GM11168 (cell line): ENCODE measurements around the gene PLD1.

Experiments
- in situ Hi-C: fragments of 300-500 bp; cut with MboI; formaldehyde crosslinking; loops from one replicate; pipeline ENCODE4 v1.12.0; 2022; ENCODE audit warnings: low sequenced_read_pairs; ENCODE audit not compliant: unreplicated experiment

The PLD1 gene

DNA sequence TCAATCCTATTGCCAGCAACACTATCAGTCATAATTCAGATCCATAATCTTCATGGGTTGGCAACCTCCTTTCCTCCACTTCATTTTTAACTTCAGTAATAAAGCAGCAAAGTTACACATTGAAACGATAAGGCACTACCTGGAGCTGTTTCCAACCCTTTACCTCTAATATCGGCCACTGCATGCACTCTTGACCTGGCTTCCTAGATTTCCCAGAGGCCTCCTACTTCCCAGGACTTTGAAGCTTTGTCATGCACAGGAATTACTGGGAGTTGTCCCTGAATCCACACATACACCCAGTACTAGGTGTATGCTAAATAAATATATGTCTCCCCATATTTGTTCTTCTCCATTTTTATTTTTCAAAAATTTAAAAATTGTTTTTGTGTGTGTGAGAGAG lies 126.1 kb downstream of the PLD1 start:
- in situ Hi-C loops: no loop called here

DNA sequence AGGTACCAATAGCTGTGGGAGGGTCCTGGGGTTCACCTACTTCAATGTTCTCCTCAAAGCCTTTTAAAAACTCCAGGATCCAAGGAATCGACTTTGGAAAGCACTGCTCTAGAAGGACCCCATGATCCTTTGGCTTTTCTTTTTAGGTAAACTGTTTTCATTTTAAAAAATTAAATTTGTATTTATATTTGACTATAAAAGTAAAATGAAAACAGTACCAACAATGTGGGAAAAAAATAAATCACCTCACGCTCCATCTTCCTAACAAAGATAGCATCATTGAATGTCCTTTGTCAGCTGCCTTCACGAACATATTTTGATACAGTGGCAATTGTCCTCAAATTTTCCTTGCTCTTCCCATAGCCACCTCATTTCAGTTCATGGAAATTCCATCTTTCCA lies 127.5 kb downstream of the PLD1 start:
- in situ Hi-C loops: no loop called here

DNA sequence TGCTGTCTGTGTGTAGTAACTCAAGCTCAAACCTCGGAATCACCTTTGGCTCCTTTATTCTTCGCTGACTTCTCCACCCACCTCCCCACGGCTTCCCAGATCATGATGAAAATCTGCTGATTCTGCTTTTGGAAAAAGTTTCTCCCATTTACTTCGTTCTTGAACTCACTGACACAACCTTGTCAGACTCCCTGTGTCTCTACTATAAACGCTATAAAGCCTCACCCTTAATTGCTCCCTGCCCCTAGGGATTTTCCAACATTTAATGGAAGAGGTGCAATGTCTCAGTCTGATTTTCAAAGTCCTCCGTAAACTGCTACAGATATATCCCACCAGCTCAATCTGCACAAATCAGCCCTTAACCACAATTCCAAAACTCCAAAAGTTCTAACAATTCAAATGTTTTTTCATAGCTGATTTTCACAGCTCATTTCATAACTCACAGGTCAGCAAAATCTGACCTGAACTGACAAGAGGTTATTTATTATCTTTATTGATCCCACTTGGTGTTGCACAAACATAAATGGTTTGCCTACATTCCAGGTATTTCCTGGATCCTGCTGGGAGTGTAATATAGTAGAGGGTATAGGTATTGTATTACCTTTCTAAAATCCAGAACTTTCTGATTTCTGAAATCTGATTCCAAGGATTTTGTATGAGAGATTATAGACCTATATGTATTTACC lies 129.4 kb downstream of the PLD1 start:
- in situ Hi-C loops: no loop called here

- in situ Hi-C loops: no loop called here
Measured at GRCh38 chr3:171678971-171679492, 131.3 kb downstream of the PLD1 start.

- in situ Hi-C loops: no loop called here
Measured at GRCh38 chr3:171677706-171678105, 132.6 kb downstream of the PLD1 start.

GRCh38 chr3:171676601-171677175 lies 133.6 kb downstream of the PLD1 start:
- in situ Hi-C loops: no loop called here

GRCh38 chr3:171673951-171674350 lies 136.3 kb downstream of the PLD1 start:
- in situ Hi-C loops: no loop called here

DNA sequence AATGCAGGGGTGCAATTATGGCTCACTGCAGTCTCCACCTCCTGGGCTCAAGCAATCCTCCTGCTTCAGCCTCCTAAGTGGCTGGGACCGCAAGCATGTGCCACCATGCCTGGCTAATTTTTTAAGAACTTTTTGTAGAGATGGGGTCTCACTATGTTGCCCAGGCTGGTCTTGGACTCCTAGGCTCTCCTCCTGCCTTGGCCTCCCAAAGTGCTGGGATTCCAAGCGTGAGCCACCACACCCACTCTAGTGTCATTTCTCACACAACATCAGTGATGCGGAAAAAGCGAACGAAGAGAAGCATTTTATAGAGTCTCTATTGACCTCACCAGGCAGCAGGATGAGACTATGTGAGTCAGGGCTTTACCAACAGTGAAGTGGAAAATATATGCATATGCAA lies 137.7 kb downstream of the PLD1 start:
- in situ Hi-C loops: no loop called here

GRCh38 chr3:171672124-171672523 lies 138.2 kb downstream of the PLD1 start:
- in situ Hi-C loops: no loop called here

DNA sequence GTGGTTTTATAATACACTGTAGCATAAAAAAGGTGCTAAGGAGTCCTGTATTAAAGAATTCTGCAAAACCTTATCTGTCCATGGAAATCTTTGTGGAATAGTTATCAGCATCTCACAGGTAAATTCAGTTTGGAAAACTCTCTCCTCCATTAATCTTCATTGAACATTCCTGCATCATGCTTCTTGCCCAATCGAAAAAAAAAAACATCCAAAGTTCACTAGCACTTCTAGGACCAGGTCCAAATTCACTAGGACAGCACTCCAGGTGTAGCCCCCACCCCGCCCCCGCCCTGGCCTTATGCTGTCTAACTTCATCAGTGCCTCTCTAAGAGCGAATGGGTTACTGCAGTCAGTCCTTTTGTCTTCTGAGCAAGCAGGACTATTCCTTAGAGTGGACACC lies 138.6 kb downstream of the PLD1 start:
- in situ Hi-C loops: no loop called here

DNA sequence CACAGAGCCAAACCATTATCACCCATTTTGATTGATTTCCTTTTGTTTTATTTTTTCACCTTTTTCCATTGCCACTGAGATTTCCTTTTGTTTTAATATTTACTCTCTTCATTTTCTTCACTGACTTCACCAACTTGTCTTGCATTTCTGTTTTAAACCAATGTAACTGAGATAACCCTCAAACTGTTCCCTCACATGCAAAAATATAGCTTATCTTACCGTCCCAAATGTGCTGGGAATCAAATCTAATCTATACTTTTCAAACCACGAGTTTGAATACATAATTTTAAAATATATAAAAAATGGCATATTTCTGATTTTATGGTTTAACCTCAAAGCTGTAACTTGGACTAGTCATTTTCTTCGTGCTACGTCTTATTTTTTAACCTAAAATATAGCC lies 143.8 kb downstream of the PLD1 start:
- in situ Hi-C loops: no loop called here

DNA sequence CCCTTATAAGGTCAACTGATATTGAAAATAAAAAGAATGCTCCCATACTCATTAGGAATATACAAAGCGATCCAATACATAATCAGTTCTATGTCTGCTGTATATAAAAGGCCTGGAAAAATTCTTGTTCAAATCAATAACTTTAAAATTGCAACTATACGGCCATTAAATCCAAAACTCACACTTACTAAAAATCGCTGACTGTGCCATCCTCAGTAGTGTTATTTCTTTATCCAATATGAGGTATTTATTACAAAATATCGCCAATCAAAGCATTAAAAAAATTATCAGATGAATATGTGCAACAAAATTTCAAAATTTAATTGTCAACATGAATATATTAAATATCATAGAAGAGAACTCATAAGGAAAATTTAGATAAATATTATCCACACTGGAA lies 146.5 kb downstream of the PLD1 start:
- in situ Hi-C loops: no loop called here

DNA sequence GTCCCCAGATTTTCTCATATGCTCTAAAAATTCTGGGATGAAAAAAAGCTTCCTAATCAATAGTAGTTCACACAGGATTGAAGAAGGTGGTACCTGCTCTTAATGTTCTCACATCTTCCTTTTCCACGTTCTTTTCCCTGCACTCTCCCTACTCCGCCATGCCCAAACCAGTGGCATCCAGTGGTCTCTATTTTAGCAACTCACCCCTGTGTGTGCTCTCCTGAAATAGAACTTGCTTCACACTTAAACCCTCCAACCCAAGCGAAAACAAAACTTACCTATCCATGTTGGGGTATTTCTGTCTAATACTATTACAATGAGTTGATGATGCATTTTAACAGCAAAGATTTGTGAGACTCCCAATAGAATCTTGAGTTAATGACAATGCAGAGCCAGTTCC lies 148.8 kb downstream of the PLD1 start:
- in situ Hi-C loops: no loop called here

GRCh38 chr3:171660188-171660587 lies 150.1 kb downstream of the PLD1 start:
- in situ Hi-C loops: no loop called here

DNA sequence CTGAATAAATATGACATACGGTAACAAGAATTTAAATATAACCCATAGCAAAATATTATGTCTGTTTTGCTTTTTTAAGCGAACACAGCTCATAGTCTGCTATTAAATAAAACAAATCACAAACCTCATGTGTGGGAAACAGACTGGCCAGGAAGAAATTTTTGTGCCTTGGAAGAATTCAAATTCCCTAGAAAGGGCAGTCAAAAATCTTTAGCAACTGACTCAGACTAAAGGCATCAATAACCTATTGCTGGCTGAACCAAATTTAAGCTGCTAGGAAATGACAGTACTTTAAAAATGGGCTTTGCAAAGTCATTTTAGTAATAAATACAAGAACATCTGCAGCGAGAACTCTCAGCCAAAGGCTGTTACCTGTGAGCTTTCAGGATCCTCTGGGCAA lies 151.4 kb downstream of the PLD1 start:
- in situ Hi-C loops: no loop called here

DNA sequence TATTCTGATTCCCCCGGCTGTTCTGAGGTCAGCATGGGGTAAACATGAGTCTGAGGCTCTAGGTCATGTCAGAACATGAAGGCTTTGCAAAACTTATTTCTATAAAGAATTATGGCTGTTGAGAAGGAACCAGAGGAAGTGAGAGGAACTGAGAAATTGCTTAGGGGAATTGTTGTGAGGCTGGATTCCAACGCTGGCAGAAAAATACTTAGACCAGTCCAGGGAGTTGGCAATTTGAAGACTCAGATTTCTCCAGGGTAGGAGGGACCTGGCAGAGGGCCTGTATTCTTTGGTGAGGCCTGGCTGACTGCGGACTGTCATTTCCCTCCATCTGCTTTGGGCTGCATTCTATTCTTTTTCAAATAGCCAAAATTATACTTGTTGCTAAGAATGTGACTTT lies 155.5 kb downstream of the PLD1 start:
- in situ Hi-C loops: no loop called here

DNA sequence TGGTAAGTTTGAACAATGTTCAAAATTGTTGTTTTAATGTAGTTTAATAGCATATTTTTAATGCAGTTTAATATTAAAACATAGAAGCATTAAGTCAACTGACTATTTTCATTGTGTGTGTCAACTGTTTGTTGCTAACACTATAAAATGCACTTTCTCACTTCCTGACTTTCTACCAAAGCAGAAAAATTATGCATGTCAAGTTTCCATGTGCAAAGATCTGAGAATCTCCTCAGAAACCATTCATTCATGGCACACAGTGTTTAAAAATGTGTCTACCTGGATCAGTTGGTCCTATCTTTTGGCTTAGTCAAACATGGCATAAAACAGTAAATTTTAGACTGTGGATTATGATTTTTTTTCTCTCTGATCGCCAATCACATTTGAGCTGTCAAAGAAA lies 156.0 kb downstream of the PLD1 start:
- in situ Hi-C loops: no loop called here

DNA sequence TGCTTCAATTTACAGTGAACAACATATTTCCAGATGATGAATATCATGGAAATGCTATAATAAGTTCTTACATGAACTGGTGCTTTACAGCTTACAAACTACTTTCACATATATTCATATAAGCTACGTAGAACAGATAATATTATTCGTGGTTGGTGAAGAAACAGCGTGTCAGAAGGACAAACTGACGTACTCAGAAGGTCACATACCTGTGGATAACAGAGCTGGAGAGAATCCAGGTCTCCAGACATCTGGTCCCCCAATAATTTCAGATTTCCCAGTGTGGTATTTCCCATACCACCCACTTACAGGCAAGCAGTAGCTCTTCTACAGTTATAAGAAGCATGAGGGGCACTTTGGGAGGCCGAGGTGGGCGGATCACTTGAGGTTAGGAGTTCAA lies 156.6 kb downstream of the PLD1 start:
- in situ Hi-C loops: no loop called here

- in situ Hi-C loops: no loop called here
Measured at GRCh38 chr3:171652932-171653331, 157.4 kb downstream of the PLD1 start.

- in situ Hi-C loops: loop anchor here (10.0 kb wide), 1 partner anchor 125 kb away; no protein-coding TSS in a partner anchor
Measured at GRCh38 chr3:171649911-171650592, 160.2 kb downstream of the PLD1 start.

DNA sequence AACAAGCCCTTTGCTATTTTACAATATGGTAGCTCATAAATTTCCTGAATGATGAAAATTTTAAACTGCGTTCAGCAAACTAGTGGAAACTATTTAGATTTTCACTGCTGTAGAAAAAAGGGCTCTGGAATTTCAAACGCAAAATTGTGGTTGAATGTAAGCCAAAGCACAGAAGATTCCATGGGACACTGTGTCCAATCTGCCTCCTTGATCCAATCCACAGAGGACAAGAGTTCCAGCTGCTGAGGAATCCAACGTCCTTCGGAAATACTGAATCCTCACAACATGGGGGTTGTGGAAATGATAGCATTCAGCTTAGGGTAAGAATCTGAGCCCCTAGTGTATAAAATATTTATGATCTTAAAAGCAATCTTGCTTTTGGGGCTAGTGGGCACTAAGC lies 161.0 kb downstream of the PLD1 start:
- in situ Hi-C loops: loop anchor here (10.0 kb wide), 1 partner anchor 126 kb away; no protein-coding TSS in a partner anchor
